ENCODE results near the gene RNF224.

The RNF224 gene

DNA sequence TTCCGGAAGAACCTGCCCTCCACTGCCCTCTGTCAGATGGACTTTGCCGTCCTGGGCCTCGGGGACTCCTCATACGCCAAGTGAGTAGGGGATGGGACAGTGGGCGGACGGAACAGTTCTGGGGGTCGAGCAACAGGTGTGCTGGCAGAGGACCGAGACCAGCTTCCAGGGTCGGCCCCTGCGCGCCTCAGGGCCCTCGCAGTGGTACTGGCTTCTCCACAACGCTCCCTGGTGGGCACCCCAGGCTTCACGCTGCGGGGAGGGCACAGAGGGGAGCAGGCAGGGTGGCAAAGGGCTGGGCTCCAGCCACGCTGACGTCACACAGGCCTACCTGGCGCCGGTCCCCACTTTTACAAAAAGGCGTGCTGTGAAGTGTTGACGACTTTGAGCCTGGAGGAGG lies 14.8 kb upstream of the RNF224 start:
- H3K4me3 ChIP-seq (ENCODE audit: control insufficient read depth, low read depth, low read length), result no peak overlapping the region
- TF ChIP-seq, protein P1, sequence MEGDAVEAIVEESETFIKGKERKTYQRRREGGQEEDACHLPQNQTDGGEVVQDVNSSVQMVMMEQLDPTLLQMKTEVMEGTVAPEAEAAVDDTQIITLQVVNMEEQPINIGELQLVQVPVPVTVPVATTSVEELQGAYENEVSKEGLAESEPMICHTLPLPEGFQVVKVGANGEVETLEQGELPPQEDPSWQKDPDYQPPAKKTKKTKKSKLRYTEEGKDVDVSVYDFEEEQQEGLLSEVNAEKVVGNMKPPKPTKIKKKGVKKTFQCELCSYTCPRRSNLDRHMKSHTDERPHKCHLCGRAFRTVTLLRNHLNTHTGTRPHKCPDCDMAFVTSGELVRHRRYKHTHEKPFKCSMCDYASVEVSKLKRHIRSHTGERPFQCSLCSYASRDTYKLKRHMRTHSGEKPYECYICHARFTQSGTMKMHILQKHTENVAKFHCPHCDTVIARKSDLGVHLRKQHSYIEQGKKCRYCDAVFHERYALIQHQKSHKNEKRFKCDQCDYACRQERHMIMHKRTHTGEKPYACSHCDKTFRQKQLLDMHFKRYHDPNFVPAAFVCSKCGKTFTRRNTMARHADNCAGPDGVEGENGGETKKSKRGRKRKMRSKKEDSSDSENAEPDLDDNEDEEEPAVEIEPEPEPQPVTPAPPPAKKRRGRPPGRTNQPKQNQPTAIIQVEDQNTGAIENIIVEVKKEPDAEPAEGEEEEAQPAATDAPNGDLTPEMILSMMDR (conservative IDR thresholded peaks at IDR 0.05; ENCODE audit: control insufficient read depth, insufficient read depth, low read depth, low read length), result no peak
- no peak for DNase-seq (ENCODE audit: low read depth)

DNA sequence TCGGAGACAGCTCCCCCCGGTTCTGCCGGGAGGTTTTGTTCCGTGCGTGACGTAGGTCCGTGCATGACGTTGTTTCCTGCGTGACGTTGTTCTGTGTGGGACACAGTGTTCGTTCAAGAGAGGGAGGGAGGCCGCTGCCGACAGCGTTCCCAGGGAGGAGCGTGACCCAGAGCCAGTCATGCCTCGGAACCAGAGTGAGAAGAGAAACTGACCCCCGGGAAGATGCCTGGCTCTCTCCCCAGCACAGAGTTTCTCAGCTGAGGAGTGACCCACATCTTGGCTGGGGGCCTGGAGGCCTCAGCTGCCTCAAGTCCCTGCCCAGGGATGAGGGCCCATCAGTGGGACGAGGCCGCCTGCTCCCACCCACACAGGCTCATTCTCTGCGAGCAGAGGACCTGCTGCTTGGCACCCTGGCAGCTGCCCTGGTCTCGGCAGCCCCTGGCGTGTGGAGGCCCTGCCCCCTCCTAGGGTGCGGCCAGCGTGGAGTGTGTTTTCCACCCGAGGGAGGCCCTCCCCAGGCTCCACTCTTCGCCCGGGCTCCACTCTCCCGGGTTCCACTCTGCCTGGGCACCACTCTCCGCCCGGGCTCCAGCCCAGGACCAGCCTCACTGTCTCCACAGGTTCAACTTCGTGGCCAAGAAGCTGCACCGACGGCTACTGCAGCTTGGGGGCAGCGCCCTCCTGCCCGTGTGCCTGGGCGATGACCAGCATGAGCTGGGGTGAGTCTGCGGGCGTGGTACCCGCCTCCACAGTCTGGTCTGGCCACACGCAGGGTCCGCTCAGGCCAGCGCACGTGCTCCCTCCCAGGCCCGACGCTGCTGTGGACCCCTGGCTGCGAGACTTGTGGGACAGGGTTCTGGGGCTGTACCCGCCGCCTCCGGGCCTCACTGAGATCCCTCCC lies 13.9 kb upstream of the RNF224 start:
- DNase-seq (ENCODE audit: low read depth), result peak; percentile 62
- TF ChIP-seq, protein P1 (conservative IDR thresholded peaks at IDR 0.05; ENCODE audit: control insufficient read depth, insufficient read depth, low read depth, low read length), result no peak
- H3K4me3 ChIP-seq (ENCODE audit: control insufficient read depth, low read depth, low read length), result no peak overlapping the region

DNA sequence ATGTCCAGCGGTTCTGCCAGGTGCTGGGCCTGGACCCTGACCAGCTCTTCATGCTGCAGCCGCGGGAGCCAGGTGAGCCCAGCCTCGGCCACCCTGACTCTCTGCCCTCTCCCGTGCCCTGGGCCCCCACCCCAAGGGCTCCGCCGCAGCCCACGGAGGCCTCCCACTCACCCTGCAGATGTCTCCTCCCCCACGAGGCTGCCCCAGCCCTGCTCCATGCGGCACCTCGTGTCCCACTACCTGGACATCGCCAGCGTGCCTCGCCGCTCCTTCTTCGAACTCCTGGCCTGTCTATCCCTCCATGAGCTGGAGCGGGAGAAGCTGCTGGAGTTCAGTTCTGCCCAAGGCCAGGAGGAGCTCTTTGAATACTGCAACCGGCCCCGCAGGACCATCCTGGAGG lies 12.7 kb upstream of the RNF224 start:
- TF ChIP-seq, protein P1 (conservative IDR thresholded peaks at IDR 0.05; ENCODE audit: control insufficient read depth, insufficient read depth, low read depth, low read length), result no peak
- no peak for DNase-seq (ENCODE audit: low read depth)
- no peak overlapping the region for H3K4me3 ChIP-seq (ENCODE audit: control insufficient read depth, low read depth, low read length)

DNA sequence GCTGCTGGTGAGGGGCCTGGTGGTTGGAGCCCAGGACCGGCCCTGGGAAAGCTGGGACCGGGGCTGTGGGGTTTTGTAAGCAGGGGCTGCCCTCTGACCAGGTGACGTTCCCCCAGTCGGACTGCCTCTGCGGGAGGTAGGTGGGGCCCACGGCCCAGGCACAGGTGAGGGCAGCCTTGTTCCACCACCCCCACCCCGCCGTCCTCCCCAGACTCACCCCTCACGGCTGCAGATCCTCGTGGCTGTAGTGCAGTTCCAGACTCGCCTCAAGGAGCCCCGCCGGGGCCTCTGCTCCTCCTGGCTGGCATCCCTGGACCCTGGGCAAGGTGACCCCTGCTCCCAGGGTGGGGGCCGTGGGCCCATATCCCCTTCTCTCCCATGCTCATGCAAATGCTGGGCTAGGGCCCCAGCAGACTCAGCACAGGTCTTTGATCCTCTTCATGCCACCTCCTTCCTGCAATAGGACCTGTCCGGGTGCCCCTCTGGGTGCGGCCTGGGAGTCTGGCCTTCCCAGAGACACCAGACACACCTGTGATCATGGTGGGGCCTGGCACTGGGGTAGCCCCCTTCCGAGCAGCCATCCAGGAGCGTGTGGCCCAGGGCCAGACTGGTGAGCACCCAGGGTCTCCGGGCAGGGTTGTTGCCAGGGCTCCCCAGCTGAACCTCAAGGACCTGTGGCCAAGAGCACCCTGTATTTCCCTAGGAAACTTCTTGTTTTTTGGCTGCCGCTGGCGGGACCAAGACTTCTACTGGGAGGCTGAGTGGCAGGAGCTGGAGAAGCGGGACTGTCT lies 11.9 kb upstream of the RNF224 start:
- no peak for DNase-seq (ENCODE audit: low read depth)
- TF ChIP-seq, protein P1 (conservative IDR thresholded peaks at IDR 0.05; ENCODE audit: control insufficient read depth, insufficient read depth, low read depth, low read length), result no peak
- no peak overlapping the region for H3K4me3 ChIP-seq (ENCODE audit: control insufficient read depth, low read depth, low read length)

DNA sequence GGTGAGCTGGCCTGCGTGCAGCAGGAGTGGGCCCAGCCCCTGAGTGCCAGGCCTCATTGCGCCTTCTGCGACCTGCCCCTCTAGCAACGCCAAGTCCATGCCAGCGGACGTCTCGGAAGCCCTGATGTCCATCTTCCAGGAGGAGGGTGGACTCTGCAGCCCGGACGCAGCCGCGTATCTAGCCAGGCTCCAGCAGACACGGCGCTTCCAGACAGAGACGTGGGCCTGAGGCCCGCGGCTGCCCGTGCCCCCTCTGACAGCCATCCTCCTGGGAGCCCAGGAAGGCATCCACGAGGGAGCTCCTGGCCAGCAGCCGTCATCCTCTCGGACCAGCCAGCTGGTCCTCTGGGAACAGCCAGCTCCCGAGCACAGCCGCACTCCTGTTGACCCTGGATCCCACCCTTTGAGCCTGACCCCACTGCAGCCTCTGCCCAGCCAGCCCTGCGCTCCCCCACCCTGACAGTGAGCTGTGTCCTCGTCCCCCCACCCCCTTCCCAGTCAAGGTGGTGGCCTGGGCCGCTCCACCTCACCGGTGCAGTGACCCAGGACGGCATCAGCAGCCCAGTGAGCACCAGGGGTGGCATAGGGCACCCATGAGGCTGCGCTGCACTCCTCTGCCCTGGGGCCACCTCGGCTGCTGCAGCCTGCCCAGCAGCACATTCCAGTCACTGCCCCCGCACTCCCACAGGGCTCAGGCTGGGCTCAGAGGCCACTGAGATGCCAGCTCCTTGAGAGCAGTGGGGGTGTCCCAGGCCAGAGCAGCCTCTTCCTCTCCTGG lies 10.9 kb upstream of the RNF224 start:
- TF ChIP-seq, protein P1 (conservative IDR thresholded peaks at IDR 0.05; ENCODE audit: control insufficient read depth, insufficient read depth, low read depth, low read length), result no peak
- no peak for DNase-seq (ENCODE audit: low read depth)
- no peak overlapping the region for H3K4me3 ChIP-seq (ENCODE audit: control insufficient read depth, low read depth, low read length)

Measured in fibroblast of mammary gland (primary cell).